GM21825 (cell line): ENCODE measurements around the gene TRIM32.

Experiments
- ATAC-seq: cut with Tn5 transposase; IDR thresholded peaks from one replicate; pipeline ENCODE4 v1.9.1; 2021; ENCODE audit warnings: mild to moderate bottlenecking, moderate library complexity; ENCODE audit not compliant: unreplicated experiment

Gene TRIM32, protein sequence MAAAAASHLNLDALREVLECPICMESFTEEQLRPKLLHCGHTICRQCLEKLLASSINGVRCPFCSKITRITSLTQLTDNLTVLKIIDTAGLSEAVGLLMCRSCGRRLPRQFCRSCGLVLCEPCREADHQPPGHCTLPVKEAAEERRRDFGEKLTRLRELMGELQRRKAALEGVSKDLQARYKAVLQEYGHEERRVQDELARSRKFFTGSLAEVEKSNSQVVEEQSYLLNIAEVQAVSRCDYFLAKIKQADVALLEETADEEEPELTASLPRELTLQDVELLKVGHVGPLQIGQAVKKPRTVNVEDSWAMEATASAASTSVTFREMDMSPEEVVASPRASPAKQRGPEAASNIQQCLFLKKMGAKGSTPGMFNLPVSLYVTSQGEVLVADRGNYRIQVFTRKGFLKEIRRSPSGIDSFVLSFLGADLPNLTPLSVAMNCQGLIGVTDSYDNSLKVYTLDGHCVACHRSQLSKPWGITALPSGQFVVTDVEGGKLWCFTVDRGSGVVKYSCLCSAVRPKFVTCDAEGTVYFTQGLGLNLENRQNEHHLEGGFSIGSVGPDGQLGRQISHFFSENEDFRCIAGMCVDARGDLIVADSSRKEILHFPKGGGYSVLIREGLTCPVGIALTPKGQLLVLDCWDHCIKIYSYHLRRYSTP

GRCh38 chr9:116687074-116687753 is at the start of gene TRIM32:
Gene TRIM32, plus strand, starts transcription at chr9:116687305. Its CDS starts 10,438 bp downstream, at chr9:116697743.
- peak; percentile 99 for ATAC-seq

- ATAC-seq = no peak
Measured at GRCh38 chr9:116639251-116639741, 47.8 kb upstream of the TRIM32 start.

- no peak for ATAC-seq
Measured at GRCh38 chr9:116641292-116642059, 45.6 kb upstream of the TRIM32 start.

DNA sequence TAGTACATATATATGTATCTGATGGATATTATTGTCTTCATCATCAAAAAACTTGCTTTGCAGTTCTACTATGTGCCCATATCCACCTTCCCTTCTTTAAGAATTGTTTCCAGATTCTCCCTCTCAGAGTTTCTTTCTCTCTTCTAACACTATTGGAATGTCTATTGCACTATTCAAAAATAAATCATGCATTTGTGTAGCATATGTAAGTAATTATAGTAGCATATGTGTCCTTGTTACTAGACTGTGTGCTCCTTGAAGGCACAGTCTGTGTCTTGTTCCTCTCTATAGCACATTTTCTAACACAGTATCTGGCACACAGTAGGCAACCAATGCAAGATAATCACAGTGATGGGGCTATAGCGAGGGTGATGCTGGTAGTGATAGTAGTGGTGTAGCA is 43.4 kb upstream of the TRIM32 start:
- no peak for ATAC-seq

- ATAC-seq = no peak
Measured at GRCh38 chr9:116644091-116644688, 42.9 kb upstream of the TRIM32 start.

DNA sequence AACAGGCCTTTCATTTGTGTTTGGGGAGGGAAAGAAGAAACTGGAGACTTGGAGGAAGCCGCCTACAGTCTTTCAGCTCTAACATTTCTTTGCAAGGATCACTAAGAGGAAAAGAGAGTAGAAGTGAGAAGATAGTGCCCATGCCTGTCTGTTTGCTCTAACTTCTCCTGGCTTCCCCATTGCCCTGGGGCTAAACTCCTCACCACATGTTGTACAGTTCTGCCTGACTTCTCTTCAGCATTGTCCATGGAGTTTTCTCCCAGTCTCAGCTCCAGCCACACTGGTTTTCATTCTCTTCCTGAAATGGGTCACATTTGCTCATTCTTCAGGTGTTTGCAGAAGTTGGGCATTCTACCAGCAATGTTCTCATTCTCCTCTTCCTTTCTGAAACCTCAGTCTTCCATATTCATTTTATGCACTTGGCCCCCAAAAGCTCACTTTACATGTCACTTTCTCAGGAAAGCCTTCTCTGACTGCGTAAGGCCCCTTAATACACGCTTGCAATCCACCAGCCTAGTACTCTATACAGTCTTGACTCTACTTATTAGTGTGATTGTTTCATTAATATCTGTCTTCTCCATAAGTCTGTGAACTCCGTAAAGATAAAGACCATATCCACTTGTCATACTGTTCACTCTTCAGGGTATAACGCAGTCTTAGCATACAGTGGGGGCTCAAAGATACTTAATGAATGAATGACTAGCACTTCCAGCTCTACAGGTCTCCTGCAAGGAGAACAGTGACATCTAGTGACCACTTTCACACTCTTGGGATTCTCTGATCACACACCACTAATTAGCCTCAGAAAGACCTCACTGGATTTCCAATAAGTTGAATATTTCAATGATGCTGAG is 40.2 kb upstream of the TRIM32 start:
- no peak for ATAC-seq

DNA sequence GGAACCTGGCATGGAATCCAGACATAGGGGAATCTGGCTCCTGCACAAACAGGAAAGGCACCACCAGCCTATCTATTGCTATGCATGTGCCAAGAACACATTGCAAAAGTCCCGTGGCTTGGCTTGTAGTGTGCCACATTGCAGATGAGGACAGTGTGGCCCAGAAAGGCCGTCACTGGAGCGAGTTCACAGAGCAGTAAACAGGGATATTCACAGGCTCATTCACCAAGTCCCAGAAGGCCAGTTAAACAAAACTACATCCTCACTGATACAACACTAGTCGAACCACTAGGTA is 39.6 kb upstream of the TRIM32 start:
- no peak for ATAC-seq

GRCh38 chr9:116653348-116654058 is 33.6 kb upstream of the TRIM32 start:
- ATAC-seq = no peak

- no peak for ATAC-seq
Measured at GRCh38 chr9:116654059-116654355, 33.1 kb upstream of the TRIM32 start.

DNA sequence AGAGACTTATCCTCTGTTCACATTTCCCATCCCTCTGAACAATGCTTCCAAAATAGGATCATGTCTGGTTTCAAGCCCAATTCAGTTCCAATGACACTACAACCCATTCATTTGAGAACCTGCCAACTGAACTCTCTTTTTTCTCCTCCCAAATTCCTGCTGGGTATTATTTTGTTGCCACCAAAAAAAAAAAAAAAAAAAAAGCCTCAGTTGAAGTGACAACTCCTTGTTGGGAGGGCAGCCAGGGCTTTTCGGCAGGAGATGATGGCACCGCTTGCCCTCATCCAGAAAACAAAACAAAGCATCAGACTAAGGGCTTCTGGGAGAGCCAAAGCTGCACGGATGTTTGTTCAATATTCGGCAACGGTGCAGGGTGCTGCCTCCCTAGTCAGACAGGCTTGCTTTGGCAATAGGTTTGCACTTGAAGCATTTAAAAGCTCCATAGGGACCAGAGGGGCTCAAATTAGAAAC is 30.6 kb upstream of the TRIM32 start:
- ATAC-seq = no peak

DNA sequence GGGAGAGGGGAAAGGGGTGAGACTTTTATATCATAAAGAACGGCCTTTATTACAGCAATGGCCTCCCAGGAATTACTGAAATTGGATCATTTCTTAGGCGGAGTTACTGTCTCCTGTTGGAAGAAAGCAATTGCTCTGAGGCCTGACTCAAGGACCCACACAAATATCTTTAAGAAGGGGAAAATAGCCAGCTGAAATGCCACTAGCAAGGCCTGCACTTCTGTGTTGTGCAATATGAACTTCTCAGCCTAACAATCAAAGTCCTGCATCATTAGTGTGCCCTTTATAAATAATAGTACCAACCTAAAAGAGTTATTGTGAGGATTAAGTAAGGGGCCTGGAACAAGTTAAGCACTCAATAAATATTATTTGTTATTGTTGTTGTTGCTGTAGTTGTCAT is 30.1 kb upstream of the TRIM32 start:
- no peak for ATAC-seq

DNA sequence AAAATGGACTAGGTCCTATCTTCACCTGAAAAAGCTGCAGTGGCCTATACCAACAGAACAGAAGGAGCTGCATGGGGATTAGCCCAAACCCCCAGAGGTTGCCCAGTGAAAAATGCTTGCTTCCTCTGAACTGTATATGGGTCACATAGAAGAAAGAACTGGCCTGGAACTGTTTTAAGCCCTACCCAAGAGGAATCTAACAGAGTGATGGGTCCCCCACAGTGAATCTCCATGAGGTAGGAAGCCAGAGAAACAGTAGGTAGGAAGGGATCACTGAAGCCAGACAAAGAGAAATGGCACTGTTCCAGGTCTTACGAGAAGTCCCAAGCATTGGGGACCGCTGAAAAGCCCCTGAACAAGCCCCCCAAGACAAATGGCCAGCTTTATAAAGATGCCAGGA is 28.8 kb upstream of the TRIM32 start:
- ATAC-seq = no peak

DNA sequence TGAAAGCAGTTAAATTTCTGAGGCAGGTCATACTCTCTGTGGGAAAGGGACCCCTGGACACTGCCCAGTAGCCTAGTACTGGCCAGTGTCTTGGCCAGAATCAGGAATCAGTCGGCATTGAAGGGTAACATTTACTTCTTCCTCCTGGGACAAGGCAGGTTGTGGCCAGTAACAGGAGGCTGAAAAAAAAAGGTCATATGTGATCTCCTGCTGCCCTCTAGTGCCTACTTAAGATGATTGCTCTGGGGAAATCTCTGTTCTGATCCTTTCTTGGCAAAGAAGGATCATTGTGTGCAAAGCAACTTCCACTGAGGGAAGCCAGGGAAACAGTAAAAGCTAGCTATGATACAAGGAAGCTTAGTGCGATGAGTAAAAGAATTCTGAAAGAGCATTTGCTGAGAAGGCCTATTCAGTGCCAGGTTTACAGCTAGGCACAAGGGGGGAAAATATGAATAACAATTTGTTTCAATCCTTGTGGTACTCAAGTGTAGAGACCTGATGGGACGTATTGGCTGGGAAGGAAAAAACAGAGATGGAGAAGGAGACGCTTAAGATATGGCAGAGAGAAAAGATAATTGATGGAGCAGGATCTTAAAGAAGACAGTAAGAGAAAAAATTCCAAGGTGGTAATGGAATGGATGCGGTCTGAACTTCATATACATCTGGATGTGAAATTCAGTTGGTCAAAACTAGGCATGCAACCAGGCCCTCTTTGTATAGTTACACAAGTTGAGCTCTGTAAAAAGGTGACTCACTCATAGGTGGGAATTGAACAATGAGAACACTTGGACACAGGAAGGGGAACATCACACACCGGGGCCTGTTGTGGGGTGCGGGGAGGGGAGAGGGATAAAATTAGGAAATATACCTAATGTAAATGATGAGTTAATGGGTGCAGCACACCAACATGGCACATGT is 25.8 kb upstream of the TRIM32 start:
- peak; percentile 76 for ATAC-seq

- no peak for ATAC-seq
Measured at GRCh38 chr9:116662646-116663310, 24.3 kb upstream of the TRIM32 start.

GRCh38 chr9:116663581-116663980 is 23.5 kb upstream of the TRIM32 start:
- ATAC-seq = no peak

DNA sequence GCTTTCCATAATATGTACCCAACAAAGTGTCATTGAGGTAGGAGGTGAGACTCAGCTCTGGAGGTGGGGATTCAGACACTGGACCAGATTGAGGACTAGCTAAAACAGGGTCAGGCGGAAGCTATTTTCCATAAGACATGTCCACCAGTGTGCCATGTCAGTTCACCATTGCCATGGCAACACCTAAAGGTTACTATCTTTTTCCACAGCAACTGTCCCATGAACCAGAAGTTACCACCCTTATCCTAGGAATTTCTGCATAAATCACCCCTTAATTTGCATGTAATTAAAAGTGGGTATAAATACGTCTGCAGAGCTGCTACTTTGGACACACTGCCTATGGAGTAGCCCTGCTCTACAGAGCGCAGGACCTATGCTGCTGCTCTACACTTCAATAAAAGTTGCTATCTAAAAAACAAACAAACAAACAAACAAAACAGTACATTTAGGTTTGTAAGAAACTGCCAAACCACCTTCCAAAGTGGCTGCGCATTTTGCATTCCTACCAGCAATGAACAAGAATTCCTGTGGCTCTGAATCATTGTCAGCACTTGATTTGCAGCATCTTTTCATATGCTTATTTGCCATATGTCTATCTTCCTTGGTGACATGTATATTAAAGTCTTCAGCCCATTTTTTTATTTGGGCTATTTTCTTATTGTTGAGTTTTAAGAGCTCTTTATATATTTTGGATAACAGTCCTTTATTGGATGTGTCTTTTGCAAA is 18.0 kb upstream of the TRIM32 start:
- ATAC-seq = no peak

GRCh38 chr9:116671605-116672004 is 15.5 kb upstream of the TRIM32 start:
- no peak for ATAC-seq
